Subcutaneous preadipocyte (primary cell): ENCODE results near the gene SDC4. TPM values are rescaled to one million over a fixed set of nuclear protein-coding genes. Genes with fewer than 3 reads are reported as not detected.

Experiments used
- total RNA-seq: library from RNA; depleted of rRNA; stranded (reverse); fragments of >200 nt; gene quantifications from 2 replicates; pipeline ENCODE4 v1.2.3, GENCODE V29; 2012

The SDC4 gene, protein sequence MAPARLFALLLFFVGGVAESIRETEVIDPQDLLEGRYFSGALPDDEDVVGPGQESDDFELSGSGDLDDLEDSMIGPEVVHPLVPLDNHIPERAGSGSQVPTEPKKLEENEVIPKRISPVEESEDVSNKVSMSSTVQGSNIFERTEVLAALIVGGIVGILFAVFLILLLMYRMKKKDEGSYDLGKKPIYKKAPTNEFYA
- total RNA-seq = 65.4 and 65.5 TPM in 2 replicates

GRCh38 chr20:45347936-45348778 is at the start of gene SDC4:
Gene SDC4, minus strand, starts transcription at chr20:45348424. Its CDS starts 40 bp downstream, at chr20:45348384.

GRCh38 chr20:45378191-45378590 is 30.0 kb upstream of the SDC4 start, which contains the start of gene TP53TG5:
Gene TP53TG5, minus strand, starts transcription at chr20:45378325. Its CDS starts 89 bp downstream, at chr20:45378236.

GRCh38 chr20:45362804-45363610 is 14.8 kb upstream of the SDC4 start, which contains the start of gene SYS1:
Gene SYS1, plus strand, starts transcription at chr20:45363156. Its CDS starts 376 bp downstream, at chr20:45363532.

GRCh38 chr20:45308117-45308778 is 40.0 kb downstream of the SDC4 start, which contains the start of gene MATN4:
Gene MATN4, minus strand, starts transcription at chr20:45308299. Its CDS starts 2,717 bp downstream, at chr20:45305582.

DNA sequence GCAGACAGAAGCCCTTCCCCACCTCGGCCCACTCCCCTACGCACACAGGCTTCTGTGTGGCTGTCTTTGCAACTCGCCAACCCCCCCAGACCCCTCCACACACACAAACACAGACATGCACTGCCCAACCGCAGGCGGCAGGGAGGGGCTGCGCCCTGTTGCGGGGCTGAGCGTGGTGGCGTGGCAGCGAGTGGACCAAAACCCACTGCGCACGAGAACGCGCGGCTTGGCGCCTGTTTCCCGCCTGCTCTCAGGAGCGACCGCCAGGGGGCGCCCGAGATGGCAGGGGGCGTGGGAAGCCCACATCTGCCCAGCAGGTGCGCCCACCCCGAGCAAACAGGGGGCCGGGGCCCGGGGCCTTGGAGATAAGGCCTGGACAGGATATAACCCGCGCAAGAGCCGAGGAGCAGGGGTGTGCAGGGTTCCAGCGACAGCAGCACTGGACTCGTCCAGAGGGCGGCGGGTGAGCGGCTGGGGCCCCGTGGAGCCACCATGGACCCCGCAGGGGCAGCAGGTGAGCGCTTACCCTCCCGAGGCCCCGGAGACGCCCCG is 41.7 kb downstream of the SDC4 start, which contains the start of gene RBPJL:
RBPJL (plus strand) TSS at position 410 of the 552 bp plus-strand sequence; CDS start at position 493, 83 bp downstream.

Other genes starting within 250 kb of the SDC4 start
- gene KCNS1, start 247.3 kb downstream of the SDC4 start, total RNA-seq = under 0.01 and 0.20 TPM in 2 replicates
- gene WFDC5, start 233.2 kb downstream of the SDC4 start, total RNA-seq = not detected in 2 replicates
- gene WFDC12, start 224.0 kb downstream of the SDC4 start, total RNA-seq = not detected in 2 replicates
- gene PI3, start 173.5 kb downstream of the SDC4 start, total RNA-seq = not detected in 2 replicates
- gene SEMG1, start 141.4 kb downstream of the SDC4 start, total RNA-seq = not detected in 2 replicates
- gene SEMG2, start 127.1 kb downstream of the SDC4 start, total RNA-seq = not detected in 2 replicates
- not detected in 2 replicates for gene SLPI, start 93.9 kb downstream of the SDC4 start, total RNA-seq
- not detected in 2 replicates for gene RBPJL, start 41.6 kb downstream of the SDC4 start, total RNA-seq
- gene MATN4, start 40.1 kb downstream of the SDC4 start, total RNA-seq = under 0.01 TPM in 1 of 2 replicates, not detected in the other
- gene SYS1, start 14.7 kb upstream of the SDC4 start, total RNA-seq = 18.0 and 19.5 TPM in 2 replicates
- gene TP53TG5, start 29.9 kb upstream of the SDC4 start, total RNA-seq = not detected in 2 replicates
- 0.59 and 1.8 TPM in 2 replicates for gene DBNDD2, start 59.9 kb upstream of the SDC4 start, total RNA-seq
- gene PIGT, start 67.7 kb upstream of the SDC4 start, total RNA-seq = 30.9 and 45.6 TPM in 2 replicates
- not detected in 2 replicates for gene WFDC2, start 121.3 kb upstream of the SDC4 start, total RNA-seq
- gene SPINT3, start 167.2 kb upstream of the SDC4 start, total RNA-seq = not detected in 2 replicates
- gene WFDC6, start 191.1 kb upstream of the SDC4 start, total RNA-seq = not detected in 2 replicates
- gene EPPIN, start 199.0 kb upstream of the SDC4 start, total RNA-seq = not detected in 2 replicates
- gene WFDC8, start 230.9 kb upstream of the SDC4 start, total RNA-seq = not detected in 2 replicates